ENCODE data around the gene TRAF5. TPM values are rescaled to one million over a fixed set of nuclear protein-coding genes. Genes with fewer than 3 reads are reported as not detected.
A peak's percentile ranks its signal among the peaks of the same experiment; 100 is the strongest.
"Not testable (repeated sequence)": the region's sequence is repeated elsewhere in the genome, so short reads cannot be mapped to it uniquely, and the experiment has no call there.

The TRAF5 gene
- total and polyA plus RNA-seq, 2 donors from 2014 or later, result 4.8 to 22.1 TPM

DNA sequence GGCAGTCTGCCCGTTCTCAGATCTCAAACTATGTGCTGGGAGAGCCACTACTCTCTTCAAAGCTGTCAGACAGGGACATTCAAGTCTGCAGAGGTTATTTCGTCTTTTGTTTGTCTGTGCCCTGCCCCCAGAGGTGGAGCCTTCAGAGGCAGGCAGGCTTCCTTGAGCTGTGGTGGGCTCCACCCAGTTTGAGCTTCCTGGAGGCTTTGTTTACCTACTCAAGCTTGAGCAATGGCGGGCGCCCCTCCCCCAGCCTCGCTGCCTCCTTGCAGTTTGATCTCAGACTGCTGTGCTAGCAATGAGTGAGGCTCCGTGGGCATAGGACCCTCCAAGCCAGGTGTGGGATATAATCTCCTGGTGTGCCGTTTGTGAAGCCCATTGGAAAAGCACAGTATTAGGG lies 81.1 kb downstream of the TRAF5 start:
- DNase-seq; H3K36me3 ChIP-seq (ENCODE audit: control insufficient read depth in 2 of 3, insufficient read depth in 3 of 3, low read length in 3 of 3); FAIRE-seq; H3K9me3 ChIP-seq (ENCODE audit: control insufficient read depth in 2 of 3, insufficient read depth in 1 of 3, low read length in 3 of 3); H3K27me3 ChIP-seq (ENCODE audit: control insufficient read depth, insufficient read depth, low read length); H3K4me3 ChIP-seq (ENCODE audit: low read length in 3 of 3); intact Hi-C loops (cut with DNase I); H3K9ac ChIP-seq (ENCODE audit: low read length in 3 of 3); H3K4me1 ChIP-seq (ENCODE audit: control insufficient read depth in 2 of 3, insufficient read depth in 2 of 3, low read depth in 1 of 3, low read length in 3 of 3); H3K27ac ChIP-seq (ENCODE audit: low read depth in 2 of 2, low read length in 2 of 2): not testable (repeated sequence)

DNA sequence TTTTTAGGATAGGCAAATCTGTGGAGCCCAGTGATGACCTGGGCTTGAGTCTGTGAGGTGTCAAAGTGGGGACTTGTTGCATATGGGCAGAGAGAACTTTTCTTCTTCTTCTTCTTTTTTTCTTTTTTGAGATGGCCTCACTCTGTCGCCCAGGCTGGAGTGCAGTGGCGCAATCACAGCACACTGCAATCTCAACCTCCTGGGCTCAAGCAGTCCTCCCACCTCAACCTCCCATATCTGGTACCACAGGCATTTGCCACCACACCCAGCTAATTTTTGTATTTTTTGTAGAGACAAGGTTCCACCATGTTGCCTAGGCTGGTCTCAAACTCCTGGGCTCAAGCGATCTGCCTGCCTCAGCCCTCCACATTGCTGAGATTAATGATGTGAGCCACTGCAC lies 85.0 kb downstream of the TRAF5 start:
- Histone ChIP-seq H3K9ac (ENCODE audit: low read length in 3 of 3) (no peak overlapping the region), H3K4me1 (ENCODE audit: control insufficient read depth in 2 of 3, insufficient read depth in 2 of 3, low read depth in 1 of 3, low read length in 3 of 3) (no peaks in the 10 kb centered on the region), H3K27ac (ENCODE audit: low read depth in 2 of 2, low read length in 2 of 2) (no peak overlapping the region), H3K36me3 (ENCODE audit: control insufficient read depth in 2 of 3, insufficient read depth in 3 of 3, low read length in 3 of 3) (no peaks in the 10 kb centered on the region), H3K27me3 (ENCODE audit: control insufficient read depth, insufficient read depth, low read length) (no peaks in the 10 kb centered on the region), H3K4me3 (ENCODE audit: low read length in 3 of 3) (no peak overlapping the region), H3K9me3 (ENCODE audit: control insufficient read depth in 2 of 3, insufficient read depth in 1 of 3, low read length in 3 of 3) (no peaks in the 10 kb centered on the region)
- intact Hi-C loops (cut with DNase I), result no loop called here
- FAIRE-seq (no peak), DNase-seq (no peak)
- TF ChIP-seq, protein P1, sequence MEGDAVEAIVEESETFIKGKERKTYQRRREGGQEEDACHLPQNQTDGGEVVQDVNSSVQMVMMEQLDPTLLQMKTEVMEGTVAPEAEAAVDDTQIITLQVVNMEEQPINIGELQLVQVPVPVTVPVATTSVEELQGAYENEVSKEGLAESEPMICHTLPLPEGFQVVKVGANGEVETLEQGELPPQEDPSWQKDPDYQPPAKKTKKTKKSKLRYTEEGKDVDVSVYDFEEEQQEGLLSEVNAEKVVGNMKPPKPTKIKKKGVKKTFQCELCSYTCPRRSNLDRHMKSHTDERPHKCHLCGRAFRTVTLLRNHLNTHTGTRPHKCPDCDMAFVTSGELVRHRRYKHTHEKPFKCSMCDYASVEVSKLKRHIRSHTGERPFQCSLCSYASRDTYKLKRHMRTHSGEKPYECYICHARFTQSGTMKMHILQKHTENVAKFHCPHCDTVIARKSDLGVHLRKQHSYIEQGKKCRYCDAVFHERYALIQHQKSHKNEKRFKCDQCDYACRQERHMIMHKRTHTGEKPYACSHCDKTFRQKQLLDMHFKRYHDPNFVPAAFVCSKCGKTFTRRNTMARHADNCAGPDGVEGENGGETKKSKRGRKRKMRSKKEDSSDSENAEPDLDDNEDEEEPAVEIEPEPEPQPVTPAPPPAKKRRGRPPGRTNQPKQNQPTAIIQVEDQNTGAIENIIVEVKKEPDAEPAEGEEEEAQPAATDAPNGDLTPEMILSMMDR (IDR thresholded peaks at IDR 0.05; ENCODE audit: borderline replicate concordance, extremely low read depth, insufficient read depth), result no peak

DNA sequence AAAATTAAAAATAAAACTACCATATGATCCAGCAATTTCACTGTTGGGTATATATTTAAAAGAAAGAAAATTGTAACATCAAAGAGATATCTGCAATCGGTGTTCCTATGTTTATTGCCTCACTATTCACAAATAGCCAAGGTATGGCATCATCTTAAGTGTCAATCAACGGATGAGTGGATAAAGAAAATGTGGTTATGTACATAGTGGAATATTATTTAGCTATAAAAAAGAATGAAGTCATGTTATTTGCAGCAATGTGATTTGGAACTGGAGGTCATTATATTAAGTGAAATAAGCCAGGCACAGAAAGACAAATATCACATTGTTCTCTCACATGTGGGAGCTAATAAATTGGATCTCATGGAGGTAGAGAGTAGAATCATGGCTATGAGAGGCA lies 89.1 kb downstream of the TRAF5 start:
- H3K27me3 ChIP-seq (ENCODE audit: control insufficient read depth, insufficient read depth, low read length), result no peaks in the 10 kb centered on the region
- H3K9me3 ChIP-seq (ENCODE audit: control insufficient read depth in 2 of 3, insufficient read depth in 1 of 3, low read length in 3 of 3), result no peaks in the 10 kb centered on the region
- TF ChIP-seq, protein P1 (IDR thresholded peaks at IDR 0.05; ENCODE audit: borderline replicate concordance, extremely low read depth, insufficient read depth), result no peak
- H3K36me3 ChIP-seq (ENCODE audit: control insufficient read depth in 2 of 3, insufficient read depth in 3 of 3, low read length in 3 of 3), result no peaks in the 10 kb centered on the region
- H3K4me1 ChIP-seq (ENCODE audit: control insufficient read depth in 2 of 3, insufficient read depth in 2 of 3, low read depth in 1 of 3, low read length in 3 of 3), result no peaks in the 10 kb centered on the region
- no peak overlapping the region for H3K27ac ChIP-seq (ENCODE audit: low read depth in 2 of 2, low read length in 2 of 2)
- peak overlapping the region in 1 of 3 donors; percentile 4 for H3K4me3 ChIP-seq (ENCODE audit: low read length in 3 of 3)
- FAIRE-seq (no peak), DNase-seq (no peak)
- no peak overlapping the region for H3K9ac ChIP-seq (ENCODE audit: low read length in 3 of 3)
- intact Hi-C loops (cut with DNase I), result no loop called here

DNA sequence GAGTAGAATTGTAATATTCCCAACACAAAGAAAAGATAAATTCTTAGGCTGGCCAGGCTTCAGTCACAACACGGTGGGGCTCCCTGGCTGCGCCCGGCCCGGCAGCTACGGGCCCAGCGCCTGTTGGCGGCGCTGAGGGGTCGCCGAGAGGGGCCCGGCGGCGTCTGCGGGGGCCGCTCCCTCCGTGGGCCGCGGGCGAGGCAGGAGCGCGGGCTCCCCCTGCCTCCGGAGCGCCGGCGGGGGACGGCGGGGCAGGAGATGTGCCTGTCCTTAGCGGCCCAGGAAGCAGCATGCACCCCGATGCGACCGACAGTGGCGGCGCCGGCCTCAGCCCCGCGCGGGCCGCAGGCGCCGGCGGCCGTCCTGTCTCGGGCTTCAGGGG lies 89.6 kb downstream of the TRAF5 start:
- peak; percentile 40 to 78 (median 56) for DNase-seq
- H3K9me3 ChIP-seq (ENCODE audit: control insufficient read depth in 2 of 3, insufficient read depth in 1 of 3, low read length in 3 of 3); H3K9ac ChIP-seq (ENCODE audit: low read length in 3 of 3); H3K27ac ChIP-seq (ENCODE audit: low read depth in 2 of 2, low read length in 2 of 2); H3K4me1 ChIP-seq (ENCODE audit: control insufficient read depth in 2 of 3, insufficient read depth in 2 of 3, low read depth in 1 of 3, low read length in 3 of 3); H3K27me3 ChIP-seq (ENCODE audit: control insufficient read depth, insufficient read depth, low read length); H3K36me3 ChIP-seq (ENCODE audit: control insufficient read depth in 2 of 3, insufficient read depth in 3 of 3, low read length in 3 of 3); intact Hi-C loops (cut with DNase I); FAIRE-seq: not testable (repeated sequence)
- H3K4me3 ChIP-seq (ENCODE audit: low read length in 3 of 3), result peak overlapping the region in 1 of 3 donors; percentile 4

DNA sequence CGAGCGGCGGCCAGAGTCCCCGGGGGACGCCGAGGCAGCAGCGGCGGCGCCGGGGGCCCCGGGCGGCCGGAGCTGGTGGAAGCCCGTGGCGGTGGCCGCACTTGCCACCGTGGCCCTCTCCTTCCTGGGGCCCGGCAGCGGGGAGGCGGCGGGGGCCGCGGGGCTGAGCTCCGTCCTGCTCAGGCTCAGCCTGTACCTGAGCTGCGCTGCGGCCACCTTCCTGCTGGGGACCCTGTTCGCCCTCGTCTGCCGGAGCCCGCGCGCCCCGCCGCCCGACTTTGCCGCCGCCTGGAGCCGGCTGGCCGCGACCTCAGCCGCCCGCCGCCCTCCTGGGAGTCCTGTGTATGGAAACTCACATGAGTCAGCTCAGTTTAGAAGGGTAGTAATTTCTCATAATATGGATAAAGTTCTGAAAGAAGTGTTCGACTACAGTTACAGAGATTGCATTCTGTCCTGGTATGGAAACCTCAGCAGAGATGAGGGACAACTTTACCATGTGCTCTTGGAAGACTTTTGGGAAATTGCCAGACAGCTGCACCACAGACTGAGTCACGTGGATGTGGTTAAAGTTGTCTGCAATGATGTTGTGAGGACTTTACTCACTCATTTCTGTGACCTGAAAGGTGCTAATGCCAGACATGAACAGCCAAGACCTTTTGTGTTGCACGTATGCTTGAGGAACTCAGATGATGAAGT lies 90.1 kb downstream of the TRAF5 start:
- peak overlapping the region in 2 of 3 donors; percentile 23 to 35 for H3K4me3 ChIP-seq (ENCODE audit: low read length in 3 of 3)
- peak; percentile 58 to 85 (median 59) for DNase-seq
- H3K27me3 ChIP-seq (ENCODE audit: control insufficient read depth, insufficient read depth, low read length); H3K36me3 ChIP-seq (ENCODE audit: control insufficient read depth in 2 of 3, insufficient read depth in 3 of 3, low read length in 3 of 3); H3K9ac ChIP-seq (ENCODE audit: low read length in 3 of 3); H3K9me3 ChIP-seq (ENCODE audit: control insufficient read depth in 2 of 3, insufficient read depth in 1 of 3, low read length in 3 of 3); intact Hi-C loops (cut with DNase I); H3K4me1 ChIP-seq (ENCODE audit: control insufficient read depth in 2 of 3, insufficient read depth in 2 of 3, low read depth in 1 of 3, low read length in 3 of 3): not testable (repeated sequence)
- H3K27ac ChIP-seq (ENCODE audit: low read depth in 2 of 2, low read length in 2 of 2), result peak overlapping the region in 1 of 2 donors; percentile 30
- FAIRE-seq, result peak; percentile 46

All from kidney (tissue), 14 donors.